ENCODE results near the gene ENDOV.

The ENDOV gene

DNA sequence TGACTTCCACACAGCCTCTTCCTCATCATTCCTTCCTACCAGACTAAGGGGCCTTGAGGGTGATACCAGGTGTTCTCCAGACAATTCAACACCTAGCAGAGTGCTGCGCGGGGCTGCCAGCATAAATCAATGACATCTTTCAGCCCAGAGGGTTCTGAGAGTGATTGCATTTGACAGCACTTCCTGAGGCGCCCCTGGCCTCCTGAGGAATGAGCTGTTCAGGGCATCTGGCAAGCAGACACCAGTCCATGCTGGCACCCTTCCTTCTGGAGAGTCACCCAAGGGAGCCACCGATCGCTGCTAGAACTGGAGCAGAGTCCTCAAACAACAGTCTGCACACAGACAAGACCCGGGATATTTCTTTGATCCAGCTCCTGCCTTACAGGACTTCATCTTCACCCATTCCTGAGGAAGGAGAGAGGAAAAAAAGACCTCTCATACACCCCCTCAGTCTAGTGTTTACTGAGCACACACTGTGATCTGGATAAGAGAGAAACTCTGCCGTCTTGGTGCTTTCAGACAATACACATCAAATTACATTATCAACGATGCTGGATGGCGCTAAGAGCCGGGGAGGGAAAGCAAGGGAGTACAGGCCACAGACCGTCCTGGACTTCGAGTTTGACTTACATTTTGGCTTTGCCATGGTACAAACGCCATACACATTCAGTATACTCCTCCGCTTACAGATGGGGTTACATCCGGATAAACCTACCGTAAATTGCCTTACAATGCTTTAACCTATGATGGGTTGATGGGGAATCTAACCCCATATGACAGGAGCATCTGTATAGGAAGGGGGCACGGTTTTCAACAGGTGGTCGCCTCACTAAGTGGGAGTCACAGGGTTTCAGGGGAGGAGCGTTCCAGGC, 38.4 kb downstream of the ENDOV start:
- DNase-seq, result no peak

DNA sequence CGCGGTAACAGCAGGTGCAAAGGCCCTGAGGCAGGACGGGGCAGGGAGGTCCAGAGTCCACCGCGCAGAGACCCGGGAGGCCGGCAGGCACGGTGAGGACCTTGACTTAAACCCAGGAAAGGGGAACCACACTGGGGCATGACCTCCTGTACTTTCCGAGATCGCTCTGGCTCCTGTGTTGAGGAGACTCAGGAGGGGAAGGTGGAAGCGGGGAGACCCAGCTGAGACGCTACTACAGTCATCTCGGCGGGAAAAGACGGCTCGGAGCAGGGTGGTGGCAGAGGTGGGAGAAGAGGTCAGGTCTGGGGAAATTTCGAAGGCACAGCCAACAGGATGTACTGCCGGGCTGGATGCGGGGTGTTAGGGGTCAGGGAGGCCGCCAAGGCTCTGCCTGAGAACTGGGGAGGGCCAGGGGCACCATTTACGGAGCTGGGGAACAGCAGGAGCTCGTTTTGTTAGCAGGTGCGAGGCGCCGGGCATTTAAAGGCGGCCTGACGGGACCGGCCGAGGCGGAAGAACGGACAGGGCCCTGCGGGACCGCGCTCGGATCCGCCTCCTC, 39.1 kb downstream of the ENDOV start:
- no peak for DNase-seq

DNA sequence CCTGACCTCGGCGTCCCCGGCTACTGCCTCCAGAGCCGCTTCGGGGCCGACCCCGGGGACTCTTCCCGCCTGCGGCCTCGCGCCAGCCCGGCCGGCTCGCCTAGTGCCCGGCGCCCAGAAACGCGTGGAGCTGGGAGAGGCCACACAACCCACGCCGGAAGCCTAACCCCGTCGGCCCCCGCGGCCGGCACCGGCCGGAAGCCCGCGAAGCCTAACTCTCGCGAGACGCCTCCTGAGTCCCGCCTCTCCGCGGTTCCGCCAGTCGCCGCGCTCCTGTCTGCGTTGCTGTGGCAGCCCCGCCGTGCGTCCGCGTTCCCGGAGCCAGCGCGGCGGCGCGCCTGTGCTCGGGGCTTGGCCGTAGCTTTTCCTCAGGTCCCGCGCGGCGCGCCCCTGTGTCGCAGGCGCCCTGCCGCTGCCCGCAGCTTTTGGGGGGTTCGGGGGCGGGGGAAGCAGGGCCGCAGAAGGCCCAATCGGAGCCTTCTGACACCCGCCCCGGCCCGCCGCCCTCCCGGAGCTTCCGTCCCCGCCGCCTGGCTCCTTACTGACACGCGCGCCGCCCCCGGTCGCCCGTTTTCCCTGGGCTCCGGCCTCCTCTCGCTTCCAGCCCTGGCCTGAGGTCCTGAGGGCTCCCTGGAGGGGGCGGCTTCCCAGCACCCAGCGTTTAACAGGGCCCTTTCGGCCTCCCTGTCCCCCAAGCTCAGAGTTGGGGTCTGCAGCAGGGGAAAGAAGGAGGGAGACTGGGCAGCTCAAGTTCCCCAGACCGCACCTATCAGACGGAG, 39.8 kb downstream of the ENDOV start:
- peak; percentile 97 for DNase-seq

DNA sequence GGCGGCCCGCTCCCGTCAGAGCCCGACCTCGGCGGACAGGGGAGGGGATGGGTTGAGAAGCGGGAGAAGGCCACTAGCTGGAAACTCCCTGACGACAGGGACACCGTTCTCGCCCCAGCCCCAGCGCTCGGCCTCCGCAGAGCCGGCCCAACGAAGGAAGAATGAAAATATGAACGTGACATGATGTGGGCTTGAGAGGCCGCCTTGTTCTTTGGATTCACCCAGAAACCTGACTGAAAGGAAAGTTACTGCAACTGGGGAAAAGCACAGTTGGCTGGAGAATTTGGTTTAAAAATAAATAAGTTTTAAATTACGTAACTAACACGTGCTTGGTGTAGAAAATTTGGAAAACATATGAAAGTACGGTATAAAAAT, 40.4 kb downstream of the ENDOV start:
- peak; percentile 43 for DNase-seq

DNA sequence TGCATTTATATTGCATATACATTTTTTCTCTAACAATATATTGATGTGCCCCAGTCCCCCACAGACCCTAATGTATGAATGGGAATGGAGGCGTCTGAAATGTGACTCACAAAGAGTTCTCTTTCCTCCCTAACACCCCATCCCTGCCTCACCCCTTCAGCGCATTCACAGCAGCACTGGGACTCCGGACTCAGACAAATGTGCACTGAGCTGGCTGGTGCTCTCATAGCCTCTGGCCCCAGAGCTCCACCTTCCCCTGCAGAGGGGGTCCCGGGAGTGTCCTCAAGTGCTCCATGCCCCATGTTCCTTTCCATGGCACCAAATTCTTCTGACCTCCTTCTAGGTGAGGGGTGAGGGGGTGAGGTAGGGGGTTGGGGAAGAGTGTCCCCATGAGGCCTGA, 40.8 kb downstream of the ENDOV start:
- no peak for DNase-seq

DNA sequence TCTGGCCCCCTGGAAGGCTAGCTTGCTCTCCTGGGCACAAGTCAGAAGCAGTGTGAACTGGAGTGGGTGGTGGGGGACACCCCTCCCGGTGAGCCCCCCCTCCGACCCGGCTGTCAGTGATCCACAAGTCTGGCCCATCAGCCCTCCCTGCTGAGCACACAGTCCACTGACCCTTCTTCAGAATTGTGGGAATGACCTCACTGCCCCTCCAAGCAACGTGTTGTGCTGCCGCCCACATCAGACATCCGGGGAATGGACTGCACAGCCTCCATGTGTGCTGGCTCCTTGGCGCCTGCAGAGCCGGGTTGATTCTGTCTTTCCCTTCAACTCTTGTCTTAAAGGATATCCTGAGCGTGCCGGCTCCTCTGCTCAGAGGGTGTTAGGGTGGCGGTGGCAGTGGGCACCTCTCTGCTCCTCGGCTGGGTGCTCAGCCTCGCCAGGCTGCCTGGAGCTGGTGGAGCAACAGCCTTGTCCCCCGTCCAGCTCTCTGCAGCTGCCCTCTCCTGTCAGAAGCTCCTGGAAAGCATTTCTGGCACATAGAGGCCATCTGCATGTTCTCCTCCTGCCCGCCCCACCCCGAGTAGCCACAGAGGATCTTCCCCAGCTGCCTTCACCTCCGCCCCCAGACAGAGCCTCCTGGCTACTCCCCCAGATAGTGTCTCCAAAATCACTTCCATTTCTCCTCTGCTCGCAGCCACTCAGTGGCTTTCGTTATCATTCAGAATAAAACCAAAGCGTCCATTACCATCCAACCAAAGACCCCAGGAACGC, 41.7 kb downstream of the ENDOV start:
- no peak for DNase-seq

DNA sequence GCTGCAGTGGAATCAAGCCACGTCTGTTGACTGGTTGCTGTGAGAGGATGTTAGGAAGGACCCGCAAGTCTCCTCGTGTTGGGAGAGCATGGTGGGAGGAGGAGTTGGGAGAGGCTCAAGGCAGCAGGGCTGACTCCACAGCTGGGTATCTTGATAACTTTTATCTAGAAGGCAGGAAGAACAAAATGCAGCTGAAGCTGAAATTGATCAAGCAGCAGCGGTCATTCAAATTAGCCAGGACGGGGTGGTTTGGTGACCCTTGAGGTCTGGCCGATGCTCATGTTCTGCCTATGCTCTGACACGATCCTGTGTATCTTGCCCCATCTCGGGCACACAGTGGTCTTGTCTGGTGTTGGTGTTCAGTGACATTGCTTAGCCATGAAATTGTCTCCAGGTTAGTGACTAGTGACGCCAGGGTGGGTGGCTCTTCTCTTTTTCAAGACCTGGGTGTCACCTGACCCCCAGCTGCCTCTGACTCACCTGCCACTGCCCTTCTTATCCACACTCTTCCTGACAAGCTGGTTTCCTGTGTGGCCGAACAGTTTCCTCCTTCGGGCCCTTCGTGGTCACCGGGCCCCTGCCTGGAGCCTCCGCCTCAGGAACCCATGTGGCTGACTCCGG, 42.4 kb downstream of the ENDOV start:
- DNase-seq, result no peak

DNA sequence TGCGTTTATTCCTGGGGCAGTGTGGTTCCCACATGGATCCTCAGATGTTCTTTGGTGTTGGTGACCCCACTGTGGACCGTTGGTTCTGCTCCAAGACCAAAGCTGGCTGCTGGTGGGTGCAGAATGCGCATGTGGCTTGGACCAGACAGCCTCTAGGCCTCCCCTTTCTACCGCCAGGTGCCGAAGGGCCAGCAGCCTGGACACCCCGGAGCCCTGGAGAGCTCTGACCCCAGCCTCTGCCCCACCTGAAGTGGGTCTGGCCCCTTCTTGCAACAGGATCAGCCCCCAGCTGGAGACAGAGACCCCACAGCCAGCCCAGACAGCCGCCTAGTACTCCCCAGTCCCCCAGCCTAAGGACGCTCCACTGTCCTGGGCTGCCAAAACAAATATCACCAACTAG, 43.0 kb downstream of the ENDOV start:
- no peak for DNase-seq

DNA sequence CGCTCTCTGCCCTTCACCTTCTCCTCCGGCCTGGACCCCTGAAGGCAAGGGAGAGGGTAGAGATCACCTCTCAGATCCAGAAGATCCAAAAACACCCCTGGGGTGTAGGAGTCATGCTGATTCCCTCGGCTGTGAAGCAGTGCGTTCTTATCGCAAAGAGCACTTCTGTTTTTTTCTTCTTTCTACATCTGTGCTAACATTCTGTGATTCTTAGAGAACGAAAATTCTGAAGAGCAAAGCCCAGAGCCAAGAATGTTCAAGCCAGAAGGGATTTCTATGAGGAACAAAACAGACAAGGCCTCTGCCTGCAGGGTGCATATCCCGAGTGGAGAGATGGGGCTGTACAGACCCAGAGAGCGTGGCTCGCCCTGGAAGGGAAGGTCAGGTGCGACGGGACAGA, 44.3 kb downstream of the ENDOV start:
- no peak for DNase-seq

DNA sequence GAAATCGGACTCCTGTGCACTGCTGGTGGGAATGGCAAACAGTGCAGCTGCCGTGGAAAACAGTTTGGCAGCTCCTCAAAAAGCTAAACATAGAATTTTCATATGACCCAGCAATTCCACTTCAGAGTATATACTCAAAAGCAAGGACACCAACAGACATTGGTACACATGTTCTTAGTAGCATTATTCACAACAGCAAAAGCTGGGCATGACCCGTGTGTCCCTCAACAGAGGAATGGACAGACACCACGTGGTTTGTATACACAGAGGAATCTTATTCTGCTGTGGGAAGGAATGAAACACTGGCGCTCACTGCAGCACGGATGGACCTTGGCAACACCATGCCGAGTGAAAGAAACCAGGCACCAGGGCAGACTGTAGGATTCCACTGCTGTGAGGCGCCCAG, 45.5 kb downstream of the ENDOV start:
- no peak for DNase-seq

DNA sequence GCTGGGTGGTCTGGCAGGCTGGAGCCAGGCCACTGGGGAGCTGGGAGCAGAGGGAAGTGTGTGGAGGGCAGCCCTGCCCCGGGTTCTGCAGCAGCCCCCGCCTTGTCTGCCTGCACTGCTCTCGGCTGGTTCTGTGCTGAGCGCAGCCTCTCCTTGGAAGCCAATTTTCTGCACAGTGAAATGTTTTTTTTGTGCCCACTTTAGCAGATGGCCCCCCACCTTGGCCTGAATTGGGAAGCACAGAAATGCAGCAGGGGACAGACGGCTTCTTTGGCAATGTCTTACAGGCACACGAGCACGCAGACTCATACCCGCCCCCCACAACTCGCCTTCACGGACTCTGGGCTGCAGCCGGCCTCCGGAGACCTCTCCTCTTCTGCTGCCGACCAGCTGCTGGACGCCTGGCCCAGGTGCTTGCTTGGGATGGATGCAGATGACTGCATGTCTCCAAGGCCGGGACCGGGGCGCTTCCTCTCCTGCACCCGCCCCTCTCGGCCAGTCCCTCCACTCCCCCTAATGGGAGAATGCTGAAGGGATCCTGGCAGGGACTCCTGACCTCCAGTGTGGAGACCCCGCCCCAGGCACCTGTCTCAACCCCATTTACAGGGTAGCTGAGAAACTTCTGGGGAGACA, 46.7 kb downstream of the ENDOV start:
- no peak for DNase-seq

DNA sequence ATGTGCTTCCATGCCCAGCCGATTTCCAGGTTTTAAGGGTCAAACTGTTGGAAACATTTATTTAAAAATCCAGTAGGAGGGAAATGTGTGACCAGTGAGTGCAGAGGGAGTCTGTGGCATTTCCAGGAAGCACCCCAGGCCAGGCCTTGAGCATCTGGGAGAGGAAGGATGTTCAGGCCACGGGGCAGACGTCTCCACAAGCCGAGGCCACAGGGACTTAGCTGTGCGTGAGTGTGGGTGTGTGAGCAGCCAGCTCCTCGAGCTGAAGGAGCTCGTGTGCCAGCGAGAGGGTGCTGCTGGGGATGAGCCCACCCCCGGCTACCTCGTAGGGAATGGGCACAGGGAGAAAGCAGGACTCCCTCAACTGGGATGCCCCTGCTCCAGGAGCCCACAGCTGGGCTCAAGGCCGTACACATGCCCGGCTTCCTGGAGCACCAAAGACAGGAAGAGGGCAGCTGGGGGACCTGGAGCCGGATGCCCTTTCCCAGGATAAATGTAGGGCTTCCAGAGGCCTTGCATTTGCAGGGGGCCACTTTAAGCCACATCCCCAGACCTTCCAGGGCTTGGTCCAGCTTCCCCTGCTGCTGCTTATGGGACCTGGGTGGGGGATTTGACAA, 48.9 kb downstream of the ENDOV start:
- no peak for DNase-seq

DNA sequence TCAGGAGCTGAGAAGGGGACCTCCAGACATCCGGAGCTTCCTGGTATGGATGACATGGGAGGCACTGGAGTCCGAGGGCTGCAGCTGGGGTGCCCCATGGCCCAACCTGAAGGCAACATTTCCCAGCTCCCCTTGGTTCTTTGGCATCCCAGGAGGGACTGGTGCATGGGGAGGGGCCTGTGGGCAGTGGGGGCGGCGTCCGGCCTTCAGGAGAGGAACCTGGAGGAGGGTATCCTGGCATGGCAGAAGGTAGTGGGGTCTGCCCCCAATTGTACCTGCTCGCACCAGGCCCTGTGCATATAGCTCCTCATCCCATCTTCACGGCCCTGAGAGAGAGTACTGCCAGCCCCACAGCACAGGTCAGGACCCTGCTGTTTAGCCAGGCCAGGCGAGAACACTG, 49.5 kb downstream of the ENDOV start:
- DNase-seq, result no peak

DNA sequence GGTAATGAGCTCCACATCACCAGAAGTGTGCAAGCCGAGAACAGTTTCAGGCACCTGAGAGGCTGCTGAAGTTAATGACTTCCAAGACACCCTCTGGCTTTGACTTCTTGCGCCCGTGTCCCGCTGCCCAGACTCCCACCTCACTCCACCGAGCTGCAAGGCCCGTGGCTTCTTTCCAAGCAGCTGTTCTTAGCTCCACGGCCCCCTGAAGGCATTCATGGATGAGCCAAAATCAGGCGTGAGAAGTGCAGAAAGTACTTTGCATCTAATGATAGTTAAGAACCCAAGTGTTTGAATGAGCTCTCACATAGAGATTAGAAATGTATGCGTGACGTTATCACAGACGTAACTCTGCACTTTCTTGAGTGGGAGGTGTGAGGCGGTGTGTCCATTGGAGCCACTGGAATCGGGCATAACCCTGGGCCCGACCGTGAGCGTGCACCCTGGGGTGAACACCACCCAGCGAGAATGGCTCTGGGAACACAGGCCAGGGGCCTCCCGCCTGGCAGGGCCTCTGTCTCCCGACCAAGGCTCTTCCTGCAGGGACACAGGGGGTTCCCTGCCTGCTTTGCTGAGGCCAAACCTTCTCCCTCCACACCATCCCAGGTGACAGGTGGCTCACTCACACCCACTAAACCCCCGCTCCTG, 50.5 kb downstream of the ENDOV start:
- DNase-seq, result no peak

DNA sequence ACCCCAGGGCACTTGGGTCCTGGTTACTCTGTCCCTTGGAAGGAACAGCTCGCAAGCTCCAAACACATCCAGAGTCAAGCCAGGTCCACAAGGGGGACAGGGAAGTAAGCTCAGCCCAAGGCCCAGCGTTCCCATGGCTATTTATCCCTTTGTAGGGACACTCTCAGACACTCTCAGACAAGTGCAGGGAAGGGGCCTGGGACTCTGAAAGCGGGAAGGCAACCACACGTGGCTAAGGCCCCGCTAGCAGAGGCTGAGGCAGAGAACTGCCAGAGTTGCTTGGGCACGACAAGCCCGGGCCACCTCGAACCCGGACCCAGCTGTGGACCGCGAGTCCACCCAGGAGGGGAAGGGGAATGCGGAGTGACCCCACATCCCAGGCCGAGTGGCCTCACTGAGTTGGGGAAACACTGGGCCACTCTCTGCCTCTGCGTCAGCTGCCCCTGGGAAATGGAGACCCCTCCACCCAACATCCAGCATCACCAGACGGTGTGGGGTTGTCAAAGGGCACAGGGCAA, 51.3 kb downstream of the ENDOV start:
- DNase-seq, result no peak

DNA sequence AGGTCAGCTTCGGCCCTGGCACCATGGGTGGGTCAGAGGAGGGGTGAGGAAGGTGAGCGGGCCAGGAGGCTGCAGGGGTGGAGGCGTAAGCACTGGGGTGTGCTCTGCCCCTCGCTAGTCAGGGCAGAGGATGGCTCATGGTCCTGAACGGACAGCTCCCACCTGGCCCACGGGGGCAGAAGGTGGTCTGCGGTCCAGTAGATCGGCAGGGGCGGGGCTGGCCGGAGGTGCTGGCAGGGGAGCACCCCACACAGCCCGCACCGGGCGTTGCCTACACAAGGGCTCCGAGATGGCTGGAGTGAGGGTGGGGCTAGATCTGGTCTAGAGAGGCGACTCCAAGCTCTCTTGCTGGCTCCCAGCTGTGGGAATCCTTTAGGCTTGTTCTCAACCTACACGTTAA, 53.3 kb downstream of the ENDOV start:
- DNase-seq, result no peak

DNA sequence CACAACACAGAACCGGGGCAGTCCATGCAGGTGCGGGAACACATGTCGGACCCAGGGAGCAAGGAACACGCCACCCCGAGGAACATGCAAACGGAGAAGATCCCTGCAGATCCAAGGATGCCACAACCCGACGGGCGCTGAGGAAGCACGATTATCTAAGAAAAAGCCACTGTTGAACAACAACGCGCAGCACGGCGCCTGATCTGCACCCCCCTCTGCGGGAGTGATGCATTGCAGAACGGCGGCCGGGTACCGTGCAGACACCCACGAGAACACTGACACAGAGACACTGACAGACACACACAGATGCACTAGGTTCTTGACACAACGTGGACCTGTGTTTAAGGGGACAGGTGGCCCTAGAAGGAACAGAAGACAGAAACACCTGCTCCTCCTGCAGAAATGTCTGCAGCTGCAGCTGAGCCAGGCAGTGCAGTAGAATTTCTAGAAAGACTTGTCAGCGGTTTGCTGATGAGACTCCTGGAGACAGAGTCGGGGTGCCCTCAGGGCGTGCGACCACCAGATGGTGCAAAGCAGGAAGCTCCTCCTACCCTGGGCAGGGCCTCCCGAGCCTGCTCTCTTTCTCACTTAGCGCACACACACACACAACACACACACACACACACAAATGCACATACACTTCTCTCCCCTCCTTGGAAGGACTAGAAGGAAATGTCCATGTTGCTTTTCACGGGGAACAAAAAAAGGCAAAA, 54.0 kb downstream of the ENDOV start:
- DNase-seq, result no peak

DNA sequence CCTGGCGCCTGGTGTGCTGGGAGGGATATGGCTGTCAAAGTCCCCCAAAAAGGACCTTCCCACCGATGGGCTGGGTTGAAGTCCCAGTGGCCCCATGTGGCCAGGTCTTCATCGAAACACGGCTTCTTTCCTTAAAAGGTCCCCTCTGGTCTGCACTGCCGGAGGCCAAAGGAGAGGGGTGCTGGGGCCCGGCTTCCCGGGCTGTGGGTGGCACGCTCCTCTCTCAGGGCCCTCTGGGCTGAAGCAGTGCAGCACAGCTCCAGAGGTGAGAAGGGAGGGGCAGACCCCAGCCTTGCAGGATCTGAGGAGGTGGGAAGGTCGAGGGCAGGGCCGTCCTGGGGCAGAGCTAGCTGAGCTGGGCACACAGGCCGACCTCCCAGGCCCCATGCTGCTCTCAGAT, 54.7 kb downstream of the ENDOV start:
- no peak for DNase-seq

DNA sequence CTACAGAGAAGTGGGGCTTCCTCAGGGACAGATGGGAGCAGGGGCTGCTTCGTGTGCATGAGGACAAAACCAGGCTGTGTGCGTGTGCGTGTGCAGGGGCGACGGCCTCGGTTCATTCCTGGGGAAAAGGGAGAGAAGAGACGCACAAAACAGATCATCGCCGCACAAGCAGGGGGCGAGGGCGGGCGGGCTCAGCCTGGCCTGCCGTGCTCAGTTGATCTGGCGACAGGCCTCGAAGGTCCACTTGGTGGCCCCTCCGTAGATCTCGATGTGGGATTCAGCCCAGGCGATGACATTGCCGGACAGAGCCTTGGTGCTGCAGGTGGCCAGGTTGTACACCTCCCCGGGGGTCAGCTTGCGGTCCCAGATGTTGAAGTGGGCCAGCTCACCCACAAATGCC, 55.6 kb downstream of the ENDOV start:
- no peak for DNase-seq

DNA sequence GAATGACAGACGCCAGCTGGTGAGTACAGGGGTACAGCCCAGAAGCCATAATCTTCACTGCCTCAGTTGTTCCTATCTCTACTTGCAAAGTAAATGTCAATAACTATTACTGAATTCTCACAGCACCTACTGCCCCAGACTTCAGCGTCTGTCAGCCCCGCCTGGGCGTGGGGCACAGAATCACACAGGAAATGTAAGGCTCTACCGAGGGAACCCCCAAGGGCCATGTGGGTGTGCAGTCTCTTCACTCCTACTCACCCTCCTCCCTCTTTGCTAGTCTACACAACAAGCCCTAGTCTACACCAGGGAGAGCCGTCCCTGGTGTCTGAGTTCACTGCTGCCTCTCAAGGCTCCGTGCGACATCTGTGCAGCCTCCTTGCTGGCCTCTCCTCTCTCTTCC, 57.0 kb downstream of the ENDOV start:
- DNase-seq, result no peak

Measured in HCEC 1CT (cell line).